Keratinocyte (primary cell): Measurements from ENCODE around the gene SDHAF3. TPM values are rescaled to one million over a fixed set of nuclear protein-coding genes. Genes with fewer than 3 reads are reported as not detected.
"Not testable (repeated sequence)": the region's sequence is repeated elsewhere in the genome, so short reads cannot be mapped to it uniquely, and the experiment has no call there.

Experiments used
- DNase-seq: peaks from one replicate; pipeline ENCODE4 v3.0.0-alpha.2; 2011; ENCODE audit warnings: low read depth, missing footprints, low spot score
- FAIRE-seq: peaks from 2 replicates; lab custom pipeline; 2011; peaks lifted over from hg19 to GRCh38; lab: Jason Lieb, UNC
- H2AFZ ChIP-seq: 2 replicates; pipeline ENCODE4 v1.6.0; 2012; ENCODE audit warnings: low read length, control low read depth, inconsistent platforms; ENCODE audit not compliant: control insufficient read depth
- H3K27ac ChIP-seq: 2 replicates; pipeline ENCODE4 v1.5.1; 2011; ENCODE audit warnings: low read length; ENCODE audit not compliant: control insufficient read depth, insufficient read depth
- H3K27me3 ChIP-seq: 3 replicates; pipeline ENCODE4 v1.6.0; 2011; ENCODE audit warnings: low read length; ENCODE audit not compliant: control insufficient read depth, insufficient read depth; ENCODE audit errors: extremely low read depth
- H3K36me3 ChIP-seq, 2 experiments: 2 replicates in 1 of 2; 3 replicates in 1 of 2; pipeline ENCODE4 v1.5.1; 2011; ENCODE audit warnings: low read length in 2 of 2, mild to moderate bottlenecking in 1 of 2; ENCODE audit not compliant: control insufficient read depth in 2 of 2, insufficient read depth in 2 of 2; ENCODE audit errors: extremely low read depth in 1 of 2
- H3K4me1 ChIP-seq: 3 replicates; pipeline ENCODE4 v1.5.1; 2011; ENCODE audit warnings: low read length; ENCODE audit not compliant: control insufficient read depth, insufficient read depth; ENCODE audit errors: extremely low read depth
- H3K4me2 ChIP-seq: 3 replicates; pipeline ENCODE4 v1.6.0; 2011; ENCODE audit warnings: low read depth, low read length; ENCODE audit not compliant: control insufficient read depth, insufficient read depth; ENCODE audit errors: extremely low read depth
- H3K4me3 ChIP-seq, 3 experiments: fragments of 200-600 bp in 1 of 3; sonication (generic) in 1 of 3; 2 replicates in 2 of 3; 3 replicates in 1 of 3; pipeline ENCODE4 v1.5.1; 2011 to 2016; ENCODE audit warnings: low read length in 3 of 3, mild to moderate bottlenecking in 3 of 3, control low read depth in 2 of 3, inconsistent platforms in 1 of 3, low read depth in 1 of 3, mixed read lengths in 1 of 3, mixed run types in 1 of 3, moderate library complexity in 1 of 3; ENCODE audit not compliant: control insufficient read depth in 2 of 3, insufficient read depth in 2 of 3; ENCODE audit errors: extremely low read depth in 1 of 3
- H3K79me2 ChIP-seq: 2 replicates; pipeline ENCODE4 v1.6.0; 2012; ENCODE audit warnings: low read length; ENCODE audit not compliant: control insufficient read depth, insufficient read depth
- H3K9ac ChIP-seq: 3 replicates; pipeline ENCODE4 v1.6.0; 2011; ENCODE audit warnings: low read length; ENCODE audit not compliant: control insufficient read depth, insufficient read depth; ENCODE audit errors: extremely low read depth
- H3K9me1 ChIP-seq: 3 replicates; pipeline ENCODE4 v1.6.0; 2011; ENCODE audit warnings: low read length; ENCODE audit not compliant: control insufficient read depth, insufficient read depth; ENCODE audit errors: extremely low read depth
- H3K9me3 ChIP-seq: 2 replicates; pipeline ENCODE4 v1.5.1; 2012; ENCODE audit warnings: low read depth, low read length; ENCODE audit not compliant: control insufficient read depth
- H4K20me1 ChIP-seq: 3 replicates; pipeline ENCODE4 v1.6.0; 2011; ENCODE audit warnings: low read length; ENCODE audit not compliant: control insufficient read depth, insufficient read depth; ENCODE audit errors: extremely low read depth
- CTCF ChIP-seq, 3 experiments: IDR thresholded peaks in 1 of 3; conservative IDR thresholded peaks in 1 of 3; optimal IDR thresholded peaks in 1 of 3; 2 replicates in 2 of 3; 3 replicates in 1 of 3; pipeline versions ENCODE3 to v1.5.1; 2011; ENCODE audit warnings: low read length in 3 of 3, mild to moderate bottlenecking in 3 of 3, moderate library complexity in 2 of 3, control low read depth in 1 of 3, inconsistent platforms in 1 of 3; ENCODE audit not compliant: insufficient read depth in 2 of 3; ENCODE audit errors: extremely low read depth in 1 of 3
- EZH2 ChIP-seq: IDR thresholded peaks from one replicate; pipeline ENCODE4 v1.6.1; 2012; ENCODE audit warnings: inconsistent platforms, mild to moderate bottlenecking, low read length, moderate library complexity
- dilution Hi-C: fragments of 300-500 bp; cut with MboI; formaldehyde crosslinking; loops from one replicate; pipeline ENCODE4 v1.7.0; 2020; ENCODE audit warnings: low sequenced_read_pairs; ENCODE audit not compliant: extremely low pct_ligation_motif_present
- polyA plus RNA-seq, 5 experiments: library from polyadenylated mRNA; depleted of rRNA in 3 of 5; stranded (reverse) in 3 of 5; stranded (forward) in 1 of 5; unstranded in 1 of 5; fragments of >200 nt; gene quantifications; 1 replicate in 1 of 5; 2 replicates in 3 of 5; 3 replicates in 1 of 5; pipeline versions ENCODE4 v1.2.1 to v1.2.3, GENCODE V29; 2011 to 2012; ENCODE audit warnings: missing spikeins in 2 of 5, low read depth in 1 of 5, low replicate concordance in 1 of 5

The SDHAF3 gene
- polyA plus RNA-seq, 1 donor (not counting 4 experiments of a cell fraction or from before 2014, with no cell fraction given) = 32.8 TPM

- Histone ChIP-seq H3K9me1 (no peaks in the 10 kb centered on the region), H3K4me3 (no peak overlapping the region), H3K4me1 (no peaks in the 10 kb centered on the region), H3K4me2 (no peak overlapping the region), H2AFZ (no peak overlapping the region), H3K27ac (no peak overlapping the region), H3K9ac (no peak overlapping the region), H4K20me1 (no peaks in the 10 kb centered on the region), H3K27me3 (no peaks in the 10 kb centered on the region), H3K36me3 (no peaks in the 10 kb centered on the region), H3K9me3 (no peaks in the 10 kb centered on the region), H3K79me2 (no peaks in the 10 kb centered on the region)
- TF ChIP-seq CTCF (optimal IDR thresholded peaks at IDR 0.05 in 1 of 3, IDR thresholded peaks at IDR 0.05 in 1 of 3, conservative IDR thresholded peaks at IDR 0.05 in 1 of 3; ENCODE audit: extremely low read depth in 1 of 3, insufficient read depth in 2 of 3, low read length in 3 of 3) = peak; percentile 51 to 84 (median 80)
- TF ChIP-seq EZH2 = no peak
- DNase-seq = no peak
- peak; percentile 43 for FAIRE-seq
- dilution Hi-C loops = no loop called here
Observed at GRCh38 chr7:97179454-97180104, 62.1 kb downstream of the SDHAF3 start.

- Histone ChIP-seq H3K79me2 (no peaks in the 10 kb centered on the region), H3K36me3 (no peaks in the 10 kb centered on the region), H4K20me1 (no peaks in the 10 kb centered on the region), H3K4me1 (no peaks in the 10 kb centered on the region), H3K27me3 (no peaks in the 10 kb centered on the region), H3K9me3 (no peaks in the 10 kb centered on the region), H3K9ac (no peak overlapping the region), H3K9me1 (no peaks in the 10 kb centered on the region), H3K4me3 (no peak overlapping the region), H3K4me2 (no peak overlapping the region), H3K27ac (no peak overlapping the region), H2AFZ (no peak overlapping the region)
- DNase-seq (no peak), FAIRE-seq (no peak)
- dilution Hi-C loops = no loop called here
- TF ChIP-seq EZH2 (no peak), CTCF (optimal IDR thresholded peaks at IDR 0.05 in 1 of 3, IDR thresholded peaks at IDR 0.05 in 1 of 3, conservative IDR thresholded peaks at IDR 0.05 in 1 of 3; ENCODE audit: extremely low read depth in 1 of 3, insufficient read depth in 2 of 3, low read length in 3 of 3) (no peak)
Observed at GRCh38 chr7:97187067-97187466, 69.6 kb downstream of the SDHAF3 start.

- H3K9me3 ChIP-seq, H3K36me3 ChIP-seq, DNase-seq, FAIRE-seq, H3K9ac ChIP-seq, H3K9me1 ChIP-seq, H3K27ac ChIP-seq, H3K4me1 ChIP-seq, H3K27me3 ChIP-seq, H4K20me1 ChIP-seq, H2AFZ ChIP-seq, H3K4me2 ChIP-seq, dilution Hi-C loops, H3K79me2 ChIP-seq, H3K4me3 ChIP-seq: not testable (repeated sequence)
Observed at GRCh38 chr7:97196174-97196573, 78.7 kb downstream of the SDHAF3 start.
